ENCODE data around the gene UQCC2.

UQCC2 gene

DNA sequence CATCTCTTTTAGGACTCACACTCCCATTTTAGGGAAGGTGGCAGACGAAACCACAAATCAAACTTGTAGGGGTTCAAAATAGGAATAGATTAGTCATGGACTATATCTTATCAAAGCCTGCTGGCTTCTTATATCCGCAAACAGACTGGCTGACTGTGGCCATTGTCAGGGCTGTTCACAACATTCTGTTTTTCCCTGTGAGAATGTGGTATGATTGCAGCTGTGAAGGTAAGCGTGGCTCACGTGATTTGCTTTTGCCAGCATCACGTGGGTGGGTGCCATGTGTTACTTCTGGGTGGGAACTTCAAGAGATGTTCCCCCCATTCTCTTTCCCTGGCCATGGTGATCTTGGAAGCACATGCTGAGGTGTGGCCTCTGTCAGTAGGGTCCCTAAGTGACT is 29.3 kb upstream of the UQCC2 start:
- H3K4me1 ChIP-seq (ENCODE audit: insufficient read depth, low read length) = peaks cover 13% of the 10 kb centered on the region
- no peak overlapping the region for H3K9ac ChIP-seq (ENCODE audit: low read length)
- no peaks in the 10 kb centered on the region for H3K9me3 ChIP-seq (ENCODE audit: low read length)
- no peaks in the 10 kb centered on the region for H3K27me3 ChIP-seq (ENCODE audit: control insufficient read depth in 1 of 2, insufficient read depth in 2 of 2, low read length in 2 of 2)
- no peak overlapping the region for H3K4me3 ChIP-seq (ENCODE audit: low read depth in 1 of 2, low read length in 2 of 2)
- no peaks in the 10 kb centered on the region for H3K36me3 ChIP-seq (ENCODE audit: insufficient read depth, low read length)
- no peak overlapping the region for H3K27ac ChIP-seq (ENCODE audit: low read depth, low read length)

DNA sequence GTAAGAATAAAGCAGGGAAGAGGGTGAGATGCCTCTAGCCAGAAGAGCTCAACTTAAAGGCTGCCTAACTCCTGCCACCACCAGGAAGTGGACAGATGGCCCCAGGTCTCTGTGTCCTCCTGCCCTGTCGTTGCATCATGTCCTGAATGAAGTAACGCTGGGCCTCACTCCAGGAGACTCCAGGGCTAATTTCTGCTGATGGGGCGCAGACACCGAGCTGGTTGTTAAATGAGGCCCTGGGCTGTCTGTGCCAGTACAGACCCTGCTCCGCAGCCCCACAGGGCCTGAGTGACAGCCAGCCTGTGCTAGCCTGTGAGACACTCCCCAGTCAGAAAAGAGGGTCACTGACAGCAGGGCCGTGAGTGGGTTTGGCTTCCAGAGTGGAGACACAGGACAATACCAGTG is 28.7 kb upstream of the UQCC2 start:
- no peaks in the 10 kb centered on the region for H3K9me3 ChIP-seq (ENCODE audit: low read length)
- no peaks in the 10 kb centered on the region for H3K27me3 ChIP-seq (ENCODE audit: control insufficient read depth in 1 of 2, insufficient read depth in 2 of 2, low read length in 2 of 2)
- no peak overlapping the region for H3K4me3 ChIP-seq (ENCODE audit: low read depth in 1 of 2, low read length in 2 of 2)
- H3K36me3 ChIP-seq (ENCODE audit: insufficient read depth, low read length) = no peaks in the 10 kb centered on the region
- H3K4me1 ChIP-seq (ENCODE audit: insufficient read depth, low read length) = peaks cover 8% of the 10 kb centered on the region
- no peak overlapping the region for H3K27ac ChIP-seq (ENCODE audit: low read depth, low read length)
- H3K9ac ChIP-seq (ENCODE audit: low read length) = no peak overlapping the region

DNA sequence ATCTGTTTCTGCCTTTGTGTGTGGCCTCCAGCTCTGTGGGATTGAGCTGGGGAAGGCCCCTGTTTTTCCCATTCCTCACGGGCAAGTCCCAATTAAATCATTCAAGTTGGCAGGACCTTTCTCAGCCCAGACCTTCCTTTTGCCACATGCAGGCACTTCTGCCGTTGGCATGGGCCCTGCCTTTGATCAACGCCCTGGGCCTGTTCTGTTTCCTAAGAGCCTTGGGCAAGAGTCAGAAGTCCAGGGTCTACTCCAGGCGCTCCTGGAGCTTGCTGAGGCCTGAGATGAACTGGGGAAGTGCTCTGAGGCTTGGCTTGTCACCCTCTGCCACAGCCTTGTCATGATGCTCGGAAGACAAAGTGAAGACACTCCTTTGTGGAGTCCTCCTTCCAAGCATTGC is 28.1 kb upstream of the UQCC2 start:
- Histone ChIP-seq H3K36me3 (ENCODE audit: insufficient read depth, low read length) (no peaks in the 10 kb centered on the region), H3K27me3 (ENCODE audit: control insufficient read depth in 1 of 2, insufficient read depth in 2 of 2, low read length in 2 of 2) (no peaks in the 10 kb centered on the region), H3K4me1 (ENCODE audit: insufficient read depth, low read length) (peaks cover 2% of the 10 kb centered on the region), H3K9ac (ENCODE audit: low read length) (no peak overlapping the region), H3K27ac (ENCODE audit: low read depth, low read length) (no peak overlapping the region), H3K9me3 (ENCODE audit: low read length) (no peaks in the 10 kb centered on the region), H3K4me3 (ENCODE audit: low read depth in 1 of 2, low read length in 2 of 2) (no peak overlapping the region)

DNA sequence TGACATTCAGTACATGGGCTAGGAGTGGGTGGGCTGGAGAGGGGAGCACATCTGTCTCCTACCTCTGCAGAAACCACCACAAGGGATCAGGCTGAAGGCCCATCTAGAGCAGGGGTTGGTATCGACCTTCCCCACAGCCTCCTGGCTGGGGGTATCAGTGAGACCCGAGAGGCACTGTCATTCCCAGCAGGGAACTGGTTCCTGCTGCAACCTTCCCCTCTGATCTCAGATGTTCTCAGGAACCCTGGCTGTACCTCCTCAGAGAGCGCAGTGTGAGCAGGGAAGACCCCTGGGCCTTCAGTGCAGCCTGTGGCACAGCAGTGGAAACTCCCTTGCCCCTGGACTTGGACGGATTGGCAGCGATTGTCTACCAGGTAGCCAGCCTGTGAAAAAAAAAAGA is 27.4 kb upstream of the UQCC2 start:
- H3K9me3 ChIP-seq (ENCODE audit: low read length) = no peaks in the 10 kb centered on the region
- H3K27me3 ChIP-seq (ENCODE audit: control insufficient read depth in 1 of 2, insufficient read depth in 2 of 2, low read length in 2 of 2) = no peaks in the 10 kb centered on the region
- no peaks in the 10 kb centered on the region for H3K36me3 ChIP-seq (ENCODE audit: insufficient read depth, low read length)
- H3K4me1 ChIP-seq (ENCODE audit: insufficient read depth, low read length) = no peaks in the 10 kb centered on the region
- H3K27ac ChIP-seq (ENCODE audit: low read depth, low read length) = no peak overlapping the region
- H3K9ac ChIP-seq (ENCODE audit: low read length) = no peak overlapping the region
- H3K4me3 ChIP-seq (ENCODE audit: low read depth in 1 of 2, low read length in 2 of 2) = no peak overlapping the region

DNA sequence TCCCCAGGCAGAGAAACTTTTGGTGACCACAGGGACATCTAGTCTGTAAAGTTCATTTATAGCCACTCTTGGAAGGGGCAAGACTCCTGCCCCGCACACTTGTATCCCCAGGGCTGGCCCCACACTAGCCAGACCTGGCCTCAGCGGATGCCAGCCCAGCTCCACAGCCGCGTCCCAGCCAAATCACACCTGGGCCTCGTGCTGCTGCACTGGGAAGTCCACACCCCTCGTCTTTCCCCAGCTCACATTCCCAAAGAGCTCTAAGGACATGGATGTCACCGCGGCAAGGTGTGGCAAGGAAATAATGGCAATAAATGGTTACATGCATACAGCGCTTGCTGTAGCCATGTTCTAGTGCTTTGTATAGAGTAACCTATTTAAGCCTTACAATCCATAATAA is 26.7 kb upstream of the UQCC2 start:
- no peaks in the 10 kb centered on the region for H3K9me3 ChIP-seq (ENCODE audit: low read length)
- no peaks in the 10 kb centered on the region for H3K36me3 ChIP-seq (ENCODE audit: insufficient read depth, low read length)
- no peak overlapping the region for H3K27ac ChIP-seq (ENCODE audit: low read depth, low read length)
- H3K4me3 ChIP-seq (ENCODE audit: low read depth in 1 of 2, low read length in 2 of 2) = no peak overlapping the region
- H3K9ac ChIP-seq (ENCODE audit: low read length) = no peak overlapping the region
- H3K4me1 ChIP-seq (ENCODE audit: insufficient read depth, low read length) = no peaks in the 10 kb centered on the region
- no peaks in the 10 kb centered on the region for H3K27me3 ChIP-seq (ENCODE audit: control insufficient read depth in 1 of 2, insufficient read depth in 2 of 2, low read length in 2 of 2)

DNA sequence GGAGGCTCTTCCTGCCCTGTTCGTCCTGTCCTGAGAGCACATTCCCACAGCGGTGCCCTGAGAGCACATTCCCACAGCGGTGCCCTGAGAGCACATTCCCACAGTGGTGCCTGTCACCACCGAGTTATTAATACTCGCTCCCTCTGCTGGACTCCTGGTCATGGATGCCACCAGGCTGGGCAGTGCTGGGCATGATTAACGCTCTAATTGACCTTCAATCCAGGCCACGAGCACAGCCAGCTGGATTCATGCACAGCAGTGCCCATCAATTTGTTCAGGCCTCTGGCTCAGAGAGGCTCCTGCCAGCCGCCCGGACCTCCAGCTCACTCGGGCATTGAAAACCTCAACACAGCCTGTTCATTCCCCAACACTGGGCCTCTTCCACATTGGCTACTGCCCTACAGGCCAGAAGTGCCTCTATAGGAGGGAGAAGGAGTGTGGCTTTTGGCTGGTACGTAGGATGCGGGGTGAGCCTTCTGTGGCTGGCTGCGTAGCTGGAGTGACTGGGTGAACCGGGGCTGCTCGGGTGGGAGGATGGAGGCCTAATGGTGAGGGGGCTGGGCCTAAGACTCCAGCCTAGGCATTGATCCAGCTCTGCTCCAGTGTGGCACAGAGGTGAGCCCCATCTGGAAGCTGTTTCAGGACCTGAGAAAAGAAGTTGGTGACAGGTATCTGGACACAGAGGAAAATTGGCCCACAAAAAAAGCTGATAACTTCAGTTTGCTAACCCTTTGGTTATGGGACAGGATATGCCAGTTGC is 25.9 kb upstream of the UQCC2 start:
- no peak overlapping the region for H3K27ac ChIP-seq (ENCODE audit: low read depth, low read length)
- H3K9me3 ChIP-seq (ENCODE audit: low read length) = no peaks in the 10 kb centered on the region
- no peaks in the 10 kb centered on the region for H3K4me1 ChIP-seq (ENCODE audit: insufficient read depth, low read length)
- H3K4me3 ChIP-seq (ENCODE audit: low read depth in 1 of 2, low read length in 2 of 2) = no peak overlapping the region
- no peaks in the 10 kb centered on the region for H3K36me3 ChIP-seq (ENCODE audit: insufficient read depth, low read length)
- no peak overlapping the region for H3K9ac ChIP-seq (ENCODE audit: low read length)
- no peaks in the 10 kb centered on the region for H3K27me3 ChIP-seq (ENCODE audit: control insufficient read depth in 1 of 2, insufficient read depth in 2 of 2, low read length in 2 of 2)

DNA sequence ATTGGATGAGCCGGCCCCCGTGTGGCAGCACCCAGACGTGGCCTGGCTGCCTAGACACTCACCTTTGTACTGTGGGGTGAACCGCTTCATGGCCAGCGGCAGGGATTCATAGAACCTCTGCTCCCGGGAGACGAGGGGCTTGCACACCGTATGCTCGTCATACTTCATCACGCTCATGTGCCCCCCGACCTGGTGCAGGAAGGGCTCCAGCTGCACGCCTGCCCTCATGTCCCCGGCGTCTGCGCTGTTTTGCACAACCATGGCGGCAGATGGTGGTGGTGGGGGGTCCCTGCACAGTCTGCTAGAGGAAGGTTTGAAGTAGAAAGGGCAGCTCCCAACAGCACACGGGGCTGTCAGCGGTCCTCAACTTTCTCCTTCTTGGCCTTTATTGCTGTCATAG is 23.7 kb upstream of the UQCC2 start:
- Histone ChIP-seq H3K9ac (ENCODE audit: low read length) (no peak overlapping the region), H3K4me3 (ENCODE audit: low read depth in 1 of 2, low read length in 2 of 2) (no peak overlapping the region), H3K27me3 (ENCODE audit: control insufficient read depth in 1 of 2, insufficient read depth in 2 of 2, low read length in 2 of 2) (no peaks in the 10 kb centered on the region), H3K4me1 (ENCODE audit: insufficient read depth, low read length) (no peaks in the 10 kb centered on the region), H3K27ac (ENCODE audit: low read depth, low read length) (no peak overlapping the region), H3K9me3 (ENCODE audit: low read length) (no peaks in the 10 kb centered on the region), H3K36me3 (ENCODE audit: insufficient read depth, low read length) (no peaks in the 10 kb centered on the region)

DNA sequence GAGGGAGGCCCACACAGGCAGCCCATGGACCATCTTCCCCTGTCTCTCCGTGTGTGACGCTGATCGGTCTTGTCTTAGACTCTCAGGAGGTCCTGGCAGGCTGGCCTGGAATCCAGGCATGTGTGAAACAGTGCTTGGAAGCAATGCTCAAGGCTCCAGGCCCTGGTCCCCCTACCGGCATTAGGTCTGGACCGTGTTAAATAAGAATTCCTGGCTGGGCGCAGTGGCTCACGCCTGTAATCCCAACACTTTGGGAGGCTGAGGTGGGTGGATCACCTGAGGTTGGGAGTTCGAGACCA is 22.2 kb upstream of the UQCC2 start:
- Histone ChIP-seq H3K9ac (ENCODE audit: low read length) (no peak overlapping the region), H3K4me1 (ENCODE audit: insufficient read depth, low read length) (no peaks in the 10 kb centered on the region), H3K9me3 (ENCODE audit: low read length) (no peaks in the 10 kb centered on the region), H3K36me3 (ENCODE audit: insufficient read depth, low read length) (no peaks in the 10 kb centered on the region), H3K27me3 (ENCODE audit: control insufficient read depth in 1 of 2, insufficient read depth in 2 of 2, low read length in 2 of 2) (no peaks in the 10 kb centered on the region), H3K4me3 (ENCODE audit: low read depth in 1 of 2, low read length in 2 of 2) (no peak overlapping the region), H3K27ac (ENCODE audit: low read depth, low read length) (no peak overlapping the region)

DNA sequence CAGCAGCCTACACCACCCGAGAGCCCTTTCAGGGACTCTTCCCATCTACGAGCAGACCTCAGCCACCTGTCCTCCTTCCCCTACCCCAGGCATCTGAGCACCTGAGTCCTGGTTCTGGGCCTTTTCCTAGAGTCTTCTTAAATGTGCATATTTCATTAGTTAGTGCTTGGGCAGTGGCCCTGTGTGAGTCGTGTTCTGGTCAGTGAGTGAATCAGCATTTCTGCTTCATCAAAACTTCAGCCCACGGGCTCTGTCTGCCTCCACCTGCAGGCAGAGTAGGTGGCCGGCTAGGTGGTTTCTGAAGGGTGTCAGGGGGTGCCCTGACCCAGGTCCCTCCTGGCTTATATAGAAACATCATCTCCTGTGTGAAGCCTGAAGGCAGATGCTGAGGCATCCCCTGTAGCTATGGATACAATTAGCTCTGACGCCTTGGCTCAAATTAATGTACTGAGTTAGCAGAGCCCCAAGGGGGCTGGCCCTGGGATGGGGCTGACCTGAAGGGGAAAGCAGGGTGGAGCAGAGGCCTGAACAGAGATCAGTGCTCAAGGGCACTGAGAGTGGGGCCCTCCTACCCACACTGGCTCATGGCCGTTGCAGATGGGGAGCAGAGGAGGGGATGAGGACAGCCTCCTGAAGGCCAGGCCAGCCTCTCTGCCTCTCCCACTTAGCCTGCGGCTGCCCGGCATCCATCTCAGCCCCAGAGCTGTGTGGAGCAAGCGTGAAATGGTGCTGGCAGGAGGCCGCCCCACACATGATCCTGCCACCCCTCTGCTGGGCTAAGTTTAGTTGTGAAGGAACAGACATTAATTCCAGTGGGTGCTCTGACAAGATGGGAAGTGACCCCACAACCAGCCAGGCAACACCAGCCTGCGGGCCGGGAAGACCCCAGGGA is 21.6 kb upstream of the UQCC2 start:
- Histone ChIP-seq H3K9ac (ENCODE audit: low read length) (no peak overlapping the region), H3K4me3 (ENCODE audit: low read depth in 1 of 2, low read length in 2 of 2) (no peak overlapping the region), H3K27ac (ENCODE audit: low read depth, low read length) (no peak overlapping the region), H3K9me3 (ENCODE audit: low read length) (no peaks in the 10 kb centered on the region), H3K36me3 (ENCODE audit: insufficient read depth, low read length) (no peaks in the 10 kb centered on the region), H3K27me3 (ENCODE audit: control insufficient read depth in 1 of 2, insufficient read depth in 2 of 2, low read length in 2 of 2) (no peaks in the 10 kb centered on the region), H3K4me1 (ENCODE audit: insufficient read depth, low read length) (no peaks in the 10 kb centered on the region)

DNA sequence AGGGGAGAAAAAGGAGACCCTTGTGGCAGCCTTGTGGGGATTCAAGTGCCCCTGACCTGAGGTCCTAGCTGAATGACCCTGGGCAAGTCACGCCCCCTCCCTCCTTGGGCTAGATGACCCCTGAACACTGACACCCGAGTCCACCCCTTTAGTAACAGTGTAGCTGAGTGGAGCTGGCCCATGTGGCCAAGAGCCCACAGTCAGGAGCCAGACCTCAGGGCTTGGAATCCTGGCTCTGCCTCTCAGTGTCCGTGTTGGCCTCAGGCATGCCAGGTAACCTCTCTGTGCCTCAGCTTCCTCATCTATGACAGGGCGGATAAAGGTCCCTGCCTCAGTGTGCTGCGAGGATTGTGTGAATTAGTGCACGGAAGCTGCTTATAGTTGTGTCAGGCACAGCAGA is 20.9 kb upstream of the UQCC2 start:
- Histone ChIP-seq H3K4me1 (ENCODE audit: insufficient read depth, low read length) (no peaks in the 10 kb centered on the region), H3K9ac (ENCODE audit: low read length) (no peak overlapping the region), H3K27ac (ENCODE audit: low read depth, low read length) (no peak overlapping the region), H3K9me3 (ENCODE audit: low read length) (no peaks in the 10 kb centered on the region), H3K36me3 (ENCODE audit: insufficient read depth, low read length) (no peaks in the 10 kb centered on the region), H3K27me3 (ENCODE audit: control insufficient read depth in 1 of 2, insufficient read depth in 2 of 2, low read length in 2 of 2) (no peaks in the 10 kb centered on the region), H3K4me3 (ENCODE audit: low read depth in 1 of 2, low read length in 2 of 2) (no peak overlapping the region)

DNA sequence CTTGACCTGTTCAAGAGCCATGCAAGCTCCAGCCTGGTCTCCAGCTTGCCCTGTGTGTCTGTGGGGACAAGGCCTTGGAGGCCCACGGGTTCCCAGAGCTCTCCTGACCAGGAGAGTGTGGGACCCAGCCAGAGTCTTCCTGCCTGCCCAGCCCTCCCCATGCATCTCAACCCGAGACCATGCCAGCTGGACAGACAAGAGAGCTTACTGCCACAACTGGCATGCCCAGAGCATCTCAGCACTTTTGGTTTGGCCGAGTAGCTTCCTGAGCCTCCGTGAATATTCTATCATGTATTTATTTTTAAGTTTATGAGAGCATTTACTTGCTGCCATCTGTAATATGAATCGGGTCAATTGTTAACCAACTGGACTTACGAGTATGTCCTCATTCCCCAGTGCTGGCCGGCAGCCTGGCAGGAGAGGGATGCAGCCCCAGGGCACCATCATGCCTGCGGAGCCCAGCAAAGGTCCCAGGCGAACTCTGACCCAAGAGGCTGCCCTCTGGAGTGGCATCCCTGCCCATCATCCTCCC is 20.3 kb upstream of the UQCC2 start:
- no peaks in the 10 kb centered on the region for H3K4me1 ChIP-seq (ENCODE audit: insufficient read depth, low read length)
- H3K9me3 ChIP-seq (ENCODE audit: low read length) = no peaks in the 10 kb centered on the region
- H3K4me3 ChIP-seq (ENCODE audit: low read depth in 1 of 2, low read length in 2 of 2) = no peak overlapping the region
- H3K9ac ChIP-seq (ENCODE audit: low read length) = no peak overlapping the region
- no peak overlapping the region for H3K27ac ChIP-seq (ENCODE audit: low read depth, low read length)
- H3K36me3 ChIP-seq (ENCODE audit: insufficient read depth, low read length) = no peaks in the 10 kb centered on the region
- H3K27me3 ChIP-seq (ENCODE audit: control insufficient read depth in 1 of 2, insufficient read depth in 2 of 2, low read length in 2 of 2) = no peaks in the 10 kb centered on the region
